GM18520 (cell line): ENCODE data around the gene ACO1.

Source experiments
- ATAC-seq: cut with Tn5 transposase; IDR thresholded peaks from one replicate; pipeline ENCODE4 v1.9.1; 2021; ENCODE audit not compliant: unreplicated experiment

The ACO1 gene

DNA sequence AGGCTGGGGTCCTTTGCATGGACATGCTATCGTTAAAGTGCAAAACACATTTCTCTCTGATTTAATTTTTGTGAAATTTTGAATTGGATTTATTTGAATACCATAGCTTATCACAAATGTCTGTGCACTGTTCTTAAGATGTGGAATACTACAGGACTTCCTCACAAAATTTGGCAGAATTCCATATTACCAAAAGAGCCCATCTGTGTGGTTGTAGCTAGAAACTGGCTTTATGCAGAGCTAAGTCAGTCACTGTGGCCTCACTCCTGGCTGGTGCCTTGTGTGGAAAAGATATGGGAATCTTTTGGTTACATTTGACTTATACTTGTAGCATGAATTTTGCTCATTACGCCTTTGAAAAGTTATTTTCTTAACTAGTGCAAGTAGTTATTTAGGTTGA, 35.5 kb downstream of the ACO1 start:
- no peak for ATAC-seq

- ATAC-seq: no peak
These were observed 37.9 kb downstream of the ACO1 start for GRCh38 chr9:32422237-32422806.

- ATAC-seq: no peak
These were observed 38.9 kb downstream of the ACO1 start for GRCh38 chr9:32423371-32423770.

- no peak for ATAC-seq
These were observed 40.2 kb downstream of the ACO1 start for GRCh38 chr9:32424616-32425015.

DNA sequence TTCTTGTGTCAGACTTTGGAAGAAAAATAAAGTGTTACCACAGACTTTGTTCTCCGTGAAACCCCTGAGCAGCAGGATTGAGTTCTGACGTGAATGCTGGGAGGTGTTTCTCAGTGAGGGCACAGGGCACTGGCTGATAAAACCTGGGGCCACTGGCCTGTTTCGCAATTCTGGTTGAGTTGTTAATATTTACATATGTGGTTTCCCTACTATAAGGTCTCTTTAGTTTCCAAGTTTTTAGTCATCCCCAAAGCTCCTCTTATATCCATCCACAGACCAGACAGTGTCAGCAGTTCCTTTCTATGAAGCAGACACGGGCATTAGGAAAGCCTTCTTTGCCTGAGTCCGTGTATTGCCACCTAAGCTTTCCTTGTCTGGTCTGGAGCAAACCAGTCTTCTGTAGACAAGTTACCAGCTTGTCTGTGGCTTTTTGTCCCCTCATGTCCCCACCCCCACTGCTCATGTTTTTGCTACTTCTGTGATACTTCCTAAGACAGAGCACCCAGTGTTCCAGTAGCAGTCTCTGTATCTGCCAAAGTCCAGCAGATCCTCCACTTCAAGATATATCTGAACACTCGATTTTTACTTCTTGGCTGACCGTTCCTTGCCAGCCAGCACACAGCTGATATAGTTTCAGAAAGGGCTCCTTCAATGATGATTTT, 42.0 kb downstream of the ACO1 start:
- no peak for ATAC-seq

DNA sequence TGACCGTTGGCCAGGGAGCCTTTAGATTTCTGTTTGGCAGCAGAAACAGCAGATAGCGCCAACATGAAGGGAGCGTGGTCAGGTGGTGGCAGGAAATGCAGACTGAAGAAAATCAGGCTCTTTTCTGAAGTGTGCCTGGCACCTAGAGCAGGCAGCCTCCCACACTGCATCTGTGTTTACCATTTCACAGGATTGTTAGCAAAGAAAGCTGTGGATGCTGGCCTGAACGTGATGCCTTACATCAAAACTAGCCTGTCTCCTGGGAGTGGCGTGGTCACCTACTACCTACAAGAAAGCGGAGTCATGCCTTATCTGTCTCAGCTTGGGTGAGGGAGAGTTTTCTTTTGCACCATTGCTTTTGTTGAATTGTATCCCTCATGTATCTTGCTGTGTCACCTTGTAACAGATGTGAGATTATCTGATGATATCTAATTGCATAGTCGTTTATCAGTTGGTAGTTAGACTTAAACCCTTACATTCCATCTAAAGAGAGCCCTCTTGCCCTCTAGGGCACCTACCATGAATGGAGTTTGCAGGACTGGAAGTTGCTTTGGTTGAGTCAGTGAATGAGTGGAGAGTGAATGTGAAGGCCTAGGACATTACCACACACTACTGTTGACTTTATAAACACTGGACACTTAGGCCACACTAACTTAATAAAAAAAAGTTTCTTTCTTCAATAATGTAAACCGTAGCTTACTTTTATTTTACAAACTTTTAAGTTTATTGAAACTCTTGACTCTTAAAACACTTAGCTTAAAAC, 42.8 kb downstream of the ACO1 start:
- ATAC-seq: no peak

DNA sequence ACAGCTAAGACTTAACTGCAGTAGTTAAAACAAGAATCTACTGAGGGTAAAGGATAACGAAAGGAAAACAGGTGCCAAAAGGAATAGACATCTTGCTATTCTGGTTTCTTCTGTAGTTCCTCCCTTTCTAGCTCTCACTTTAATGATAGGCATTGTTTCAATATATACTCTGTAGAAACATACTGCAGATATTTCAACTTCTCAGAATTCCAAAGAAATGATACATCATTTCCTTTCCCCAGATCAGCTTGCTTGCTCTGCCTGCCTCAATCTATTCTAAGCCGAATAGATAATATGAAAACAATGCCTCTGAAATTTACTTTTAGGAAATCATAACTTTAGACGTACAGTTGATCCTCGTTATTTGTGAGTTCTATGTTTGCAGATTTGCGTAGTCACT, 46.3 kb downstream of the ACO1 start:
- ATAC-seq: no peak

DNA sequence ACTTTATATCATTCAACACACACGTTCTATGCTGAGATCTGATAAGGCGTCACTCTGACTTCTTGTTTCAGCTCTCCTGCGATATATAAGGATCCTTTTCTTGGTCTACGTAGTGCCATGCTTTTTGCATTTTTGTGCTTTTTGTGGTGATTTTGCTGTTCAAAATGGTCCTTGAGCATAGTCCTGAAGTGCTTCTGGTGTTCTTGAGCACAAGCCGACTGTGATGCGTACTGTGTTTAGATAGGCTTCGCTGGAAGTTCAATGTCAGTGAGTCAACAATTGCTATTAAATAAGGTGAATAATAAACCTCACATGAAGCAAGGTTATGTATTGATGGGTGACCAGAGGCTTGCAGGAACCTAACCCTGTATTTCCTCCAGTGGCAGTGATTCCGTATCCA, 46.8 kb downstream of the ACO1 start:
- ATAC-seq: no peak

DNA sequence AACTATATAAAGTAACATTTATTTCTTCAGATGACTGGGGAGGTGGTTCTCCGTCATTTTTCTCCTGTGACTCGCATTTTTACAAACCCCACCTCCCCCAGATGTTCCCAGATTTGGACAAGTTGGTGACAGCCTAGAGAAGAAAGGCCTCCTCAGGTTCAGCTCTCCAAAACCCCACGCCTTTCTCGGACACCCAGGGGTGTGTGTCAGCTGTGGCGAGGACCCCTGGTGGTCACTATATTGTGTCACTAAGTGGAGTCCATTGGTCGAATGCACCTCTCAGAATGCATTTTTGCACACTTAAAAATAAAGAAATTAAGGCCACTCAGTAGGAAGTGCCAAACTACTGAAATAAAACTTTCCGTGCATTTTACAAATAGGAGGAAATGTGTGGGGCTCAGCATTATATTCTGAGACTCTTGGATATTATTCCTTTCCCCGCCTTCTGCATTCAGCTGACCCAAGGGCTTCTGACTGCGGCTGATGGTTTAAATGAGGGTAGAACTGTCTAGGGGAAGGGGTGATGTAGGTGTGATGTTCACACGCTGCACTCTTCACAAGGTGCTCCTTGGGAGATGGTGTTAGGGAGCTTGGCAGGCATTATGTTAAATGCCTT, 47.6 kb downstream of the ACO1 start:
- no peak for ATAC-seq

GRCh38 chr9:32434892-32435291, 50.4 kb downstream of the ACO1 start:
- no peak for ATAC-seq

DNA sequence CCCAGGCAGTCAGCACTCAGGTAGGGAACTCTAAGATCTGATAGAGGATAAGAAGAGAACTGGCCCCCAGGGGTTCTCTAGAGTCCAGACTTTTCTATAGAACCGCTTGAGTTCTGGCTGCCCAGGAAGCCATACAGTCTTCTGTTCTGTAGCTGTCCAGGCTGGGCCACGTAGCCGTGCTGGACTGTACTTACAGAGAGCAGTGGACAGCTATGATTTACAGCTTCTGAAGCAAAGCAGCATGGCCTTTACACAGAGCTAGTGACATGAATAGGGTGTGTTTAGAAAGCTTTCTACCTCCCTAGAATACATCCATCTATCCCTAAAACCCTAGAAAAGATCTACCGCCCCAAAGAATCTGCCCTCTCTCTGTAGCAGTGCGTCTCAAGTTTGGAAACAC, 57.2 kb downstream of the ACO1 start:
- no peak for ATAC-seq

GRCh38 chr9:32442433-32442832, 58.0 kb downstream of the ACO1 start:
- no peak for ATAC-seq

DNA sequence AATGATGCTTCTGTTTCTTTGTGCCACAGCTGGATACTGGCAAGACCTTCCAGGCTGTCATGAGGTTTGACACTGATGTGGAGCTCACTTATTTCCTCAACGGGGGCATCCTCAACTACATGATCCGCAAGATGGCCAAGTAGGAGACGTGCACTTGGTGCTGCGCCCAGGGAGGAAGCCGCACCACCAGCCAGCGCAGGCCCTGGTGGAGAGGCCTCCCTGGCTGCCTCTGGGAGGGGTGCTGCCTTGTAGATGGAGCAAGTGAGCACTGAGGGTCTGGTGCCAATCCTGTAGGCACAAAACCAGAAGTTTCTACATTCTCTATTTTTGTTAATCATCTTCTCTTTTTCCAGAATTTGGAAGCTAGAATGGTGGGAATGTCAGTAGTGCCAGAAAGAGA, 65.5 kb downstream of the ACO1 start:
- ATAC-seq: no peak

DNA sequence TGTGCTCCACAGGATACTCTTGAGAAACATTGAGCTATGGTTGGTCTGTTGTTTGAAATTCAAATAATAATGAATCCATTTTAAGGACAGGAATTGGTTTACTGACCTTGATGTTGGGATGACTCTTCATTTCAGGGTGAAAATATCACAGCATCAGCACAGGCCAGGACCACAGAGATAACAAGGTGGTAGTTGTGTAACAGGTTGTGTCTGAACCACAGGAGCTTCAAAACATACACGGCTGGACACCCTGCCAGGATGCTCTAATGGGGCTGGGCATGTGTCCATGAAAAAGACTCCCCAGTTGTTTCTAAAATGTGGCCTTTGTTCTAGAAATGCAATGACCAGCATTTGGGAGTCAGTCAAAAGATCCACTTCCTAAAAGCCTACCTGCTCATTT, 69.8 kb downstream of the ACO1 start:
- no peak for ATAC-seq

GRCh38 chr9:32455738-32456137, 71.3 kb downstream of the ACO1 start:
- no peak for ATAC-seq

GRCh38 chr9:32456564-32456963, 72.1 kb downstream of the ACO1 start:
- no peak for ATAC-seq

DNA sequence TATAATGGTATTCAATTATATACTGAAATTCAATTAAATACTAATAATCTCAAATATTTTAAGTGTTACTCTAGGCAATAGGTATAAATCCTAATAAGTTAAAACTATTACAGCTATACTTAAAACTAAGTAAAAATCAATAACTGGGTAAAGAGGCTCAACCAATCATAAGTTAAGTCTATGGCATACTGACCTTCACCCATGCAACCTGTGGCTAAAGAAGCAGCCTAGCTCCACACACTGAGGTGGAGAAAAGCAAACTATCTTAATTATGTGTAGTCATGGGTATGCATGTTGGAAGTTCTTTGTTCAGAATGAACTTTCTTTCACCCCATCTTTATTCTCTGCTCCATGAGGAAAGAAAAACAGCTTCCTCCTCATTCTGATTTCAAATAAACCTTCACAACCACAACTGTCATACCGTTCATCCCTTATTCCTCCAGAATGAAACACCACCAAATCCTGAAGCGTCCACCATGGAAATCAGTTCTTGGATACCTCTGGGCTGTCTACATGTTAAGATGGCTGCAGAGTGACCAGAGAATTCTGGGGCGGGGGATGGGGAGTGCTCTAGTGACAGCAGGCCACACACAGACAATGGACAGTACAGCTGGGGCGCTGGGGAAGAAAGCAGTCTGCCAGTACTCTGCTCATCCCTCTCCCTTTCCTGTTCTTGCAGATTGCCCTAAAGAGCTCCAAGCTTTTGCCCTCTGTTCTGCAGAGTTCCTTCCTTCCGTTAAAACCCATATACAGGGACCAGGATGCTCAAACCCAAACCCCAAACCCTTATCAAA, 79.3 kb downstream of the ACO1 start:
- no peak for ATAC-seq

GRCh38 chr9:32468740-32469139, 84.3 kb downstream of the ACO1 start:
- ATAC-seq: no peak

DNA sequence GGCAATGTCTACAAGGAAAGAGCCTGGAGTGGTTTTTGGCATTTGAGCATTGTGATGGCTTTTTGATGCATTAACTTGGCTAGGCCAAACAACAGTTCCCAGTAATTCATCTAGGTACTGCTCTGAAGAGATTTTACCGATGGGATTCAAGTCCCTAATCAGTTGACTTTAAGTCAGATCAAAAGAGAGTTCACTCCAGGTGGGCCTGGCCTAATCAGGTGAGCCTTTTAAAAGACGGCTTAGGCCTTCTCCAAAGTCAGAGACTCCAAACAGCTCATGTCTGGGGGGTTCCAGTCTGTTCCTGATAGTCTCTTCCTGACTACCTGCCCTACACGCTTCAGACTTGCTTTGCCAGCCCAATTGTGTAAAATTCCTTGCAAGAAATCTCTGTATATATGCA, 87.9 kb downstream of the ACO1 start:
- ATAC-seq: no peak

- ATAC-seq: no peak
These were observed 98.9 kb downstream of the ACO1 start for GRCh38 chr9:32483343-32483742.

- no peak for ATAC-seq
These were observed 102.6 kb downstream of the ACO1 start for GRCh38 chr9:32486839-32487562.
